Caco-2 (cell line): ENCODE measurements around the gene CADPS2. TPM values are rescaled to one million over a fixed set of nuclear protein-coding genes. Genes with fewer than 3 reads are reported as not detected.

Experiments used
- BruUV-seq: library from RNA; stranded (reverse); fragments of 400-500 nt; replicated peaks from 2 replicates; lab custom pipeline; 2021; lab: Mats Ljungman, UMichigan
- CTCF ChIA-PET: fragments of 300-600 bp; sonication (Branson Sonifier 250); formaldehyde crosslinking; loops from one replicate; lab custom pipeline; 2022; ENCODE audit warnings: antibody characterized with exemption; lab: Charles Lee
- POLR2A ChIA-PET: fragments of 300-600 bp; sonication (Branson Sonifier 250); formaldehyde crosslinking; loops from one replicate; lab custom pipeline; 2022; ENCODE audit warnings: antibody characterized with exemption; lab: Charles Lee
- DNase-seq, 2 experiments: peaks; one replicate each; pipeline versions ENCODE4 v3.0.0 to v3.0.0-alpha.2; 2020 to 2022
- H3K27me3 ChIP-seq: replicated peaks from 2 replicates; pipeline ENCODE4 v1.6.0; 2011; ENCODE audit warnings: low read length; ENCODE audit not compliant: control insufficient read depth, insufficient read depth
- H3K36me3 ChIP-seq: 2 replicates; pipeline ENCODE4 v1.5.1; 2011; ENCODE audit warnings: low read length; ENCODE audit not compliant: control insufficient read depth, insufficient read depth
- H3K4me1 ChIP-seq: fragments of 250-450 bp; sonication (Bioruptor Pico); 2 replicates; pipeline ENCODE4 v1.5.1; 2020; ENCODE audit warnings: mild to moderate bottlenecking
- H3K4me3 ChIP-seq: 2 replicates; pipeline ENCODE4 v1.5.1; 2011; ENCODE audit warnings: low read depth, mild to moderate bottlenecking, control low read depth, low read length
- H3K9me3 ChIP-seq: fragments of 250-450 bp; sonication (Bioruptor Pico); 2 replicates; pipeline ENCODE4 v1.5.1; 2020; ENCODE audit warnings: mild to moderate bottlenecking, moderate library complexity
- H3K27ac Mint-ChIP-seq: one replicate; pipeline ENCODE4 v1.8.0; 2022; ENCODE audit warnings: mixed read lengths; ENCODE audit not compliant: unreplicated experiment
- H3K27me3 Mint-ChIP-seq: one replicate; pipeline ENCODE4 v1.8.0; 2022; ENCODE audit warnings: mixed read lengths; ENCODE audit not compliant: insufficient read depth, unreplicated experiment
- H3K36me3 Mint-ChIP-seq: one replicate; pipeline ENCODE4 v1.8.0; 2022; ENCODE audit warnings: mild to moderate bottlenecking, mixed read lengths; ENCODE audit not compliant: insufficient read depth, unreplicated experiment
- H3K4me1 Mint-ChIP-seq: one replicate; pipeline ENCODE4 v1.8.0; 2022; ENCODE audit warnings: low read depth, mixed read lengths; ENCODE audit not compliant: unreplicated experiment
- H3K4me3 Mint-ChIP-seq: one replicate; pipeline ENCODE4 v1.8.0; 2022; ENCODE audit warnings: mild to moderate bottlenecking, moderate library complexity, mixed read lengths; ENCODE audit not compliant: unreplicated experiment
- H3K9me3 Mint-ChIP-seq: one replicate; pipeline ENCODE4 v1.8.0; 2022; ENCODE audit warnings: mixed read lengths; ENCODE audit not compliant: unreplicated experiment
- intact Hi-C: fragments of 100-400 bp; cut with micrococcal nuclease; formaldehyde crosslinking; loops from one replicate; pipeline ENCODE4 v1.10.0; 2022; ENCODE audit not compliant: unreplicated experiment
- total RNA-seq: library from RNA; stranded (reverse); gene quantifications from 2 replicates; pipeline ENCODE4 v1.2.3, GENCODE V29; 2022
- TF ChIP-seq, protein P1 (sequence below), 2 experiments: fragments of 200-600 bp in 1 of 2; IDR thresholded peaks; 1 replicate in 1 of 2; 2 replicates in 1 of 2; pipeline versions ENCODE4 v1.5.1 to v1.8.0; 2011 to 2022; ENCODE audit warnings: antibody characterized with exemption in 1 of 2, control low read depth in 1 of 2, inconsistent platforms in 1 of 2, low read depth in 1 of 2, low read length in 1 of 2, mild to moderate bottlenecking in 1 of 2, moderate library complexity in 1 of 2; ENCODE audit not compliant: insufficient read depth in 1 of 2, severe bottlenecking in 1 of 2, unreplicated experiment in 1 of 2

The CADPS2 gene
- total RNA-seq, 1 experiment from 2014 or later: 2.7 TPM

DNA sequence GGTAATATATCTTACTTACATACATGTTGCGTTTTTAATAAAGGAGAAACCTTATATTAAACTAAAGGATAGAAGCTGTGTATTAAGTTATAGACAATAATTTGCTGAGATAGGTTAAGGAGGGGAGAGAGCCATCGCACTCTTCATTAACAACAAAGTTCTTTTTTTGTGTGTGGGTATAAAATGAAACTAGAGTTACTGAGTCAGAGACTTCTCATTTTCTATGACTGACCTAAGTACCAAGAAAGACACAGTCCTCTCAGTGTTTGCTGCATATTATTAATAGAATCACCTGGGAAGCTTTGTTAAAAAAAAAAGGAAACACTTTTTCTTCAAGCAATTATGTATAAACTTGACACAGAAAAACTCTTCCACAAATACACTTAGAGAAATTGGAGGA, 613.1 kb downstream of the CADPS2 start:
- no TSS peak for BruUV-seq
- no peak overlapping the region for H3K4me3 Mint-ChIP-seq
- no peak for DNase-seq
- TF ChIP-seq, protein P1, sequence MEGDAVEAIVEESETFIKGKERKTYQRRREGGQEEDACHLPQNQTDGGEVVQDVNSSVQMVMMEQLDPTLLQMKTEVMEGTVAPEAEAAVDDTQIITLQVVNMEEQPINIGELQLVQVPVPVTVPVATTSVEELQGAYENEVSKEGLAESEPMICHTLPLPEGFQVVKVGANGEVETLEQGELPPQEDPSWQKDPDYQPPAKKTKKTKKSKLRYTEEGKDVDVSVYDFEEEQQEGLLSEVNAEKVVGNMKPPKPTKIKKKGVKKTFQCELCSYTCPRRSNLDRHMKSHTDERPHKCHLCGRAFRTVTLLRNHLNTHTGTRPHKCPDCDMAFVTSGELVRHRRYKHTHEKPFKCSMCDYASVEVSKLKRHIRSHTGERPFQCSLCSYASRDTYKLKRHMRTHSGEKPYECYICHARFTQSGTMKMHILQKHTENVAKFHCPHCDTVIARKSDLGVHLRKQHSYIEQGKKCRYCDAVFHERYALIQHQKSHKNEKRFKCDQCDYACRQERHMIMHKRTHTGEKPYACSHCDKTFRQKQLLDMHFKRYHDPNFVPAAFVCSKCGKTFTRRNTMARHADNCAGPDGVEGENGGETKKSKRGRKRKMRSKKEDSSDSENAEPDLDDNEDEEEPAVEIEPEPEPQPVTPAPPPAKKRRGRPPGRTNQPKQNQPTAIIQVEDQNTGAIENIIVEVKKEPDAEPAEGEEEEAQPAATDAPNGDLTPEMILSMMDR (IDR thresholded peaks at IDR 0.05; ENCODE audit: insufficient read depth in 1 of 2, low read depth in 1 of 2, low read length in 1 of 2, severe bottlenecking in 1 of 2, unreplicated experiment in 1 of 2): no peak
- ChIA-PET CTCF (no interaction called here), POLR2A (no interaction called here)
- peaks cover 3% of the 10 kb centered on the region for H3K9me3 Mint-ChIP-seq
- no peaks in the 10 kb centered on the region for H3K36me3 Mint-ChIP-seq
- H3K27ac Mint-ChIP-seq: no peak overlapping the region
- intact Hi-C loops: no loop called here
- H3K36me3 ChIP-seq: no peaks in the 10 kb centered on the region
- H3K4me1 ChIP-seq: no peaks in the 10 kb centered on the region
- 0 out of 2 replicates have a peak, but pooled peaks cover 3% of the 10 kb centered on the region for H3K9me3 ChIP-seq
- H3K27me3 ChIP-seq: no peaks in the 10 kb centered on the region; the same call in 1 of the 2 replicates
- H3K4me3 ChIP-seq: no peak overlapping the region
- peaks cover 3% of the 10 kb centered on the region for H3K27me3 Mint-ChIP-seq
- no peaks in the 10 kb centered on the region for H3K4me1 Mint-ChIP-seq

DNA sequence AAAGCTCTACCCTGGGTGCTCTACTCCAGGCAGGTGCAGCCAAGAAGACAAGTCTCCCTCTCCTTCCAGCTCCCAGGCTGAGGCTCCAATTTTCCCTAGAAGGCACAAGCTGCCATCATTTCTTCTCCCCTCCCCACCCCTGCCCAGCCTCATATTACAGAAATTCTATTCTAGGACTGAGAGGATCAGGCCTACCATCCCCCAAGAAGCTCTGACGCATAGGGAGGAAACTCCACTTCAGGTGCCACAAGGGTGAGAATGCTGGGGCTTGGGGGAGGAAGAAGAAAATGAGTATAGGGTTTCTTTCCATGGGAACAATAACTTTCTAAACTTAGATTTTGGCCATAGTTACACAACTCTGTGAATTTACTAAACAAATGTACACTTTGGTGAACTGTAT, 617.0 kb downstream of the CADPS2 start:
- intact Hi-C loops: no loop called here

More for the DNA sequence above, 617.0 kb downstream of the CADPS2 start:
- Histone ChIP-seq H3K4me3 (no peak overlapping the region), H3K4me1 (no peaks in the 10 kb centered on the region), H3K36me3 (no peaks in the 10 kb centered on the region), H3K27me3 (no peaks in the 10 kb centered on the region), H3K9me3 (no peaks in the 10 kb centered on the region)
- POLR2A ChIA-PET: no interaction called here
- BruUV-seq: no TSS peak
- H3K27ac Mint-ChIP-seq: no peak overlapping the region
- H3K4me1 Mint-ChIP-seq: no peaks in the 10 kb centered on the region
- H3K9me3 Mint-ChIP-seq: no peaks in the 10 kb centered on the region
- TF ChIP-seq, protein P1 (IDR thresholded peaks at IDR 0.05; ENCODE audit: insufficient read depth in 1 of 2, low read depth in 1 of 2, low read length in 1 of 2, severe bottlenecking in 1 of 2, unreplicated experiment in 1 of 2): no peak
- DNase-seq: no peak
- no peaks in the 10 kb centered on the region for H3K36me3 Mint-ChIP-seq
- H3K27me3 Mint-ChIP-seq: peaks cover 10% of the 10 kb centered on the region
- CTCF ChIA-PET: no interaction called here
- H3K4me3 Mint-ChIP-seq: no peak overlapping the region

Other genes with a start within 250 kb of the CADPS2 start
- gene RNF133, start 187.3 kb downstream of the CADPS2 start, total RNA-seq: 0.21 TPM in 1 of 2 replicates, not detected in the other
- not detected in 2 replicates for gene RNF148, start 183.5 kb downstream of the CADPS2 start, total RNA-seq
- not detected in 2 replicates for gene TAS2R16, start 109.2 kb upstream of the CADPS2 start, total RNA-seq